ENCODE results near the gene SARS1. TPM values are rescaled to one million over a fixed set of nuclear protein-coding genes. Genes with fewer than 3 reads are reported as not detected.
A peak's percentile ranks its signal among the peaks of the same experiment; 100 is the strongest.
"Not testable (repeated sequence)": the region's sequence is repeated elsewhere in the genome, so short reads cannot be mapped to it uniquely, and the experiment has no call there.

The SARS1 gene
- total RNA-seq (88.2 and 103 TPM in 2 replicates), polyA plus RNA-seq (109 and 115 TPM in 2 replicates)

DNA sequence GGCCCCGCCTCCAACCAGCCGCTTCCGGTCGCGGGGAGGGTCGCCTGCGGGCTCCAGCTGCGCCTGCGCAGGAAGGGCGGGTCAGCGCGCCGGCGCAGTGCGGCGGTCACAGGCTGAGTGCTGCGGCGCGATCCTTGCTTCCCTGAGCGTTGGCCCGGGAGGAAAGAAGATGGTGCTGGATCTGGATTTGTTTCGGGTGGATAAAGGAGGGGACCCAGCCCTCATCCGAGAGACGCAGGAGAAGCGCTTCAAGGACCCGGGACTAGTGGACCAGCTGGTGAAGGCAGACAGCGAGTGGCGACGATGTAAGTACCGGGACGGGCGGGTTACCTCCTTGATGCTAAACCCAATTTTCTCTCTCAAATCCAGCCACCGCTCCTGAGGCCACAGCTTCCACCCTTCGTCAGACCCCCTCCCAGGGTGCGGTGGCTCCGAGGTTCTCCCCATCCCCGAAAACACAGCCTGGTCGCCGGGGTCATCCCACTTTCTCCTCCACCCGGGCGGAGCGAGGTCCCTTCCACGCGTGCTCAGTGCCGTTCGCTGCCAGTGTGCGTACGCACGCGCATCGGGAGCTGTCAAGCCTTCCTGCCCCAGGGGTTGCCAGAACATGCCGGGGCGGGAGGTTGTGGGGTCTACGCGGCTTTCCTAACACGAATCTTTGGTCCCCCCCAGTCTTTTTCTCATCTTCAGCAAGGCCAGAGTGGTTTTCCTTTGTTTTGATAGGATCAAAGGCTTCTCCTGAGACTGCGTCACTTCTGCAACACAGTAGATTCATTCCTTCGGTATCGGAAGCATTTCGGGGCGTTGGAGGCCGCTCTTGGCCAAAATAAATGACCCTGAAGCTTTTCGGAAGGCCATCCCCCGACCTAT lies at the start of gene SARS1:
TSS of gene SARS1 (plus strand) at position 95 of the 870 bp plus-strand sequence. CDS start at position 170, 75 bp downstream.
- no peaks in the 10 kb centered on the region for H3K9me3 ChIP-seq (ENCODE audit: low read depth)
- peaks cover 6% of the 10 kb centered on the region for H3K4me1 ChIP-seq (ENCODE audit: low read depth)
- H3K36me3 ChIP-seq = no peaks in the 10 kb centered on the region
- TF ChIP-seq, protein P1, sequence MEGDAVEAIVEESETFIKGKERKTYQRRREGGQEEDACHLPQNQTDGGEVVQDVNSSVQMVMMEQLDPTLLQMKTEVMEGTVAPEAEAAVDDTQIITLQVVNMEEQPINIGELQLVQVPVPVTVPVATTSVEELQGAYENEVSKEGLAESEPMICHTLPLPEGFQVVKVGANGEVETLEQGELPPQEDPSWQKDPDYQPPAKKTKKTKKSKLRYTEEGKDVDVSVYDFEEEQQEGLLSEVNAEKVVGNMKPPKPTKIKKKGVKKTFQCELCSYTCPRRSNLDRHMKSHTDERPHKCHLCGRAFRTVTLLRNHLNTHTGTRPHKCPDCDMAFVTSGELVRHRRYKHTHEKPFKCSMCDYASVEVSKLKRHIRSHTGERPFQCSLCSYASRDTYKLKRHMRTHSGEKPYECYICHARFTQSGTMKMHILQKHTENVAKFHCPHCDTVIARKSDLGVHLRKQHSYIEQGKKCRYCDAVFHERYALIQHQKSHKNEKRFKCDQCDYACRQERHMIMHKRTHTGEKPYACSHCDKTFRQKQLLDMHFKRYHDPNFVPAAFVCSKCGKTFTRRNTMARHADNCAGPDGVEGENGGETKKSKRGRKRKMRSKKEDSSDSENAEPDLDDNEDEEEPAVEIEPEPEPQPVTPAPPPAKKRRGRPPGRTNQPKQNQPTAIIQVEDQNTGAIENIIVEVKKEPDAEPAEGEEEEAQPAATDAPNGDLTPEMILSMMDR (IDR thresholded peaks at IDR 0.05; ENCODE audit: low read depth, low read length) = no peak
- peak within 1 kb of the TSS; percentile 78 for H3K27ac ChIP-seq
- peak; percentile 90 to 93 for DNase-seq (ENCODE audit: low read depth in 1 of 2, low spot score in 1 of 2)
- H3K4me3 ChIP-seq = peak within 1 kb of the TSS; percentile 65
- no peaks in the 10 kb centered on the region for H3K27me3 ChIP-seq

DNA sequence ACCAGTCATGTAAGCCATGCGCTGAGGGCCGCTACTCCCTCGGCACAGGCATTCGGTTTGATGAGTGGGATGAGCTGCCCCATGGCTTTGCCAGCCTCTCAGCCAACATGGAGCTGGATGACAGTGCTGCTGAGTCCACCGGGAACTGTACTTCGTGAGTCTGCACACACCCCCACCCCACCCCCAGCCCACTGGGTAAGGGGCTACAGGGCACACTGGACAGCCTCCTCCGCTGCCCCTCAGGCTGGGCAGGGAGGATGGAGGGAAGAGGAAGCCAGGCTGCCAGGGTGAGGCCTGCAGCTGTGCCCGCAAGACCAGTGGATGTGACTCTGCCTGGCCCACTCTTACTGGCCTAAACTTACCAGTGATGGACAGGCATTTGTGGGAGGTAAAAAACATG lies 49.2 kb upstream of the SARS1 start:
- Histone ChIP-seq H3K27me3 (no peaks in the 10 kb centered on the region), H3K27ac (no peak overlapping the region), H3K36me3 (no peaks in the 10 kb centered on the region), H3K4me3 (no peak overlapping the region), H3K4me1 (ENCODE audit: low read depth) (no peaks in the 10 kb centered on the region), H3K9me3 (ENCODE audit: low read depth) (no peaks in the 10 kb centered on the region)
- TF ChIP-seq, protein P1 (IDR thresholded peaks at IDR 0.05; ENCODE audit: low read depth, low read length) = no peak
- DNase-seq (ENCODE audit: low read depth in 1 of 2, low spot score in 1 of 2) = no peak

DNA sequence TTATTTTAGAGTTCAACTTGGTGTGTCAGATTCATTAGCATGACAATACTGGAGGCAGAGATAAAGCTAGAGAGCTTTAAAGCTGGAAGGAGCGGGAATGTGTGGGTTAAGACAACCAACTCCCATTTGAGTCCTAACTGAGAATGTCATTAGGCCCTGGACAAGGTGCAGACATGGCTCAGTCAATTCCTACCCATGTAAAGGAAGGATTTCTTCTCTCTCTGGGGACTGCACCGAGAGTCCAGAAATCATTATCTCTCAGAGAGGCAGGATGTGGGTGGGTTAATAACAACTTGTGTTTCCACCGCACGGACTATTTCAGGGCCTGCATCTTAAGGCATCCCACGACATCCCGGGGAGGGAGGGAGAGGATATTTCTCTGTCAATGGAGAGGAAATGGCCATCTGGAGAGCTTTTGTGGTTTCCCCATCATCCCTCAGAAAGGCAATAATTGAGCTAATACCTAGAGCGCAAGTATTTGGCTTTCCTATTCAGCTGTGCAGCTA lies 46.7 kb upstream of the SARS1 start:
- TF ChIP-seq, protein P1 (IDR thresholded peaks at IDR 0.05; ENCODE audit: low read depth, low read length) = no peak

GRCh38 chr1:109170035-109170764 lies 43.5 kb upstream of the SARS1 start:
- Histone ChIP-seq H3K9me3 (ENCODE audit: low read depth) (no peaks in the 10 kb centered on the region), H3K27me3 (no peaks in the 10 kb centered on the region), H3K4me3 (no peak overlapping the region), H3K27ac (no peak overlapping the region), H3K36me3 (no peaks in the 10 kb centered on the region), H3K4me1 (ENCODE audit: low read depth) (no peaks in the 10 kb centered on the region)
- peak in 1 of 2 donors; percentile 70 for DNase-seq (ENCODE audit: low read depth in 1 of 2, low spot score in 1 of 2)
- TF ChIP-seq, protein P1 (IDR thresholded peaks at IDR 0.05; ENCODE audit: low read depth, low read length) = no peak

More for the DNA sequence above, 46.7 kb upstream of the SARS1 start:
- DNase-seq (ENCODE audit: low read depth in 1 of 2, low spot score in 1 of 2) = peak in 1 of 2 donors; percentile 56
- H3K27me3 ChIP-seq = no peaks in the 10 kb centered on the region
- no peaks in the 10 kb centered on the region for H3K4me1 ChIP-seq (ENCODE audit: low read depth)
- H3K27ac ChIP-seq = no peak overlapping the region
- H3K36me3 ChIP-seq = no peaks in the 10 kb centered on the region
- H3K4me3 ChIP-seq = no peak overlapping the region
- no peaks in the 10 kb centered on the region for H3K9me3 ChIP-seq (ENCODE audit: low read depth)

- Histone ChIP-seq H3K27me3 (no peaks in the 10 kb centered on the region), H3K36me3 (no peaks in the 10 kb centered on the region), H3K9me3 (ENCODE audit: low read depth) (no peaks in the 10 kb centered on the region), H3K27ac (no peak overlapping the region), H3K4me1 (ENCODE audit: low read depth) (no peaks in the 10 kb centered on the region), H3K4me3 (no peak overlapping the region)
- DNase-seq (ENCODE audit: low read depth in 1 of 2, low spot score in 1 of 2) = no peak
- TF ChIP-seq, protein P1 (IDR thresholded peaks at IDR 0.05; ENCODE audit: low read depth, low read length) = no peak
These were observed 42.1 kb upstream of the SARS1 start for GRCh38 chr1:109171646-109172045.

DNA sequence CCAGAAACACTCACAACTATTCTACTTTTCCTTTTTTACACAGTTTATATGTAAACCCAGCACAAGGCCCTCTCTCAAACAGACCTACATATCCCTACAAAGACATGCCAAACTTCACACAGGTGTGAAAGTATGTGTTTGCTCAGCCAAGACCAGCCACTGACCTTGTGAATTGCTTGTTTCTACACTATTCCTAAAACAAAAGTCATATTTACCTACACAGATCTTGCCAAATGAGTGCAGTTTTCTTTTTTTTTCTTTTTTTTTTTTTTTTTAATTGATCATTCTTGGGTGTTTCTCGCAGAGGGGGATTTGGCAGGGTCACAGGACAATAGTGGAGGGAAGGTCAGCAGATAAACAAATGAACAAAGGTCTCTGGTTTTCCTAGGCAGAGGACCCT lies 37.4 kb upstream of the SARS1 start:
- not testable (repeated sequence) for H3K4me1 ChIP-seq (ENCODE audit: low read depth); H3K27me3 ChIP-seq; H3K36me3 ChIP-seq; H3K4me3 ChIP-seq; H3K9me3 ChIP-seq (ENCODE audit: low read depth); H3K27ac ChIP-seq; DNase-seq (ENCODE audit: low read depth in 1 of 2, low spot score in 1 of 2)

- not testable (repeated sequence) for H3K9me3 ChIP-seq (ENCODE audit: low read depth); H3K4me1 ChIP-seq (ENCODE audit: low read depth); H3K36me3 ChIP-seq; DNase-seq (ENCODE audit: low read depth in 1 of 2, low spot score in 1 of 2); H3K27ac ChIP-seq; H3K4me3 ChIP-seq; H3K27me3 ChIP-seq
These were observed 33.0 kb upstream of the SARS1 start for GRCh38 chr1:109180715-109181084.

All from cardiac muscle cell (in vitro differentiated cells and primary cell).